Measurements from ENCODE around the gene POLDIP3. TPM values are rescaled to one million over a fixed set of nuclear protein-coding genes. Genes with fewer than 3 reads are reported as not detected.
A peak's percentile ranks its signal among the peaks of the same experiment; 100 is the strongest.
"Not testable (repeated sequence)": the region's sequence is repeated elsewhere in the genome, so short reads cannot be mapped to it uniquely, and the experiment has no call there.

The POLDIP3 gene
- polyA plus RNA-seq, 3 donors: 27.4 to 32.6 (median 30.0) TPM

DNA sequence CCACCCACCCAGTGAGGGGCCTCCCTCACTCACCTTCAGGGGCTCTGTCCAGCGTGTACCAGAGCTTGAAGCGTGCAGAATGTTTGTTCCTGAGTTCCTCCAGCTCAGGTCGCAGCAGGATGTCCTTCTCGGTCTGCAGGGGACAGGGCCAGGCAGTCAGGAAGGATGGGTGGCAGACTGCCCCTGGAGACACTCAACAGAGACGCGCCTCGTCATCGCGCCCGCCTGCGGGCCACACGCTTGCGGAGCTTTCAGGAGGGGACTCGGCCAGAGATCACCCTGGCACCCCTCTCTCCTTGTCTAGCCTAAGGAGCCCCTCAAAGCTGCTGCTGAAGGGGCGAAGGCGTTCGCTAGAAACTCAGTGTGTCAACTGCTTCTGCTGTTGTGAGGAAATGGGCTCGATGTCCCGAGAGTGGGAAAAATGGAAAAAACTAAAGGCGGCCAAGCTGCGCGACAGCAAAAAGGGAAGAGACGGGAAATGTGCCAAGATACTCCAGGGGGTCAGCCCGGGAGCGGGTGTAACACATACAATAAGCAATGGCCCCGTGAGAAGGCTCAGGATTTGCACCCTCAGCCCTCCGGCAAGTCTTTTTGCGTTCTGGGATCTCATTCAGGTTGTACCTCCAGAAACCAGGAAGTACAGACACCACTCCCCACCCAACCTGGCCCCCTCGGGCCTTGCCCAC is 9.2 kb upstream of the POLDIP3 start:
- no peak overlapping the region for H3K27ac ChIP-seq (ENCODE audit: low read depth, low read length)

GRCh38 chr22:42623301-42623751 is 8.6 kb upstream of the POLDIP3 start:
- H3K27ac ChIP-seq (ENCODE audit: low read depth, low read length): no peak overlapping the region
- 63 to 81% (median 71%) methylated on average over 18 of the region's 18 CpGs for WGBS, 3 donors

More for the DNA sequence above, 9.2 kb upstream of the POLDIP3 start:
- 59 to 81% (median 66%) methylated on average over 29 of the region's 29 CpGs for WGBS, 3 donors

DNA sequence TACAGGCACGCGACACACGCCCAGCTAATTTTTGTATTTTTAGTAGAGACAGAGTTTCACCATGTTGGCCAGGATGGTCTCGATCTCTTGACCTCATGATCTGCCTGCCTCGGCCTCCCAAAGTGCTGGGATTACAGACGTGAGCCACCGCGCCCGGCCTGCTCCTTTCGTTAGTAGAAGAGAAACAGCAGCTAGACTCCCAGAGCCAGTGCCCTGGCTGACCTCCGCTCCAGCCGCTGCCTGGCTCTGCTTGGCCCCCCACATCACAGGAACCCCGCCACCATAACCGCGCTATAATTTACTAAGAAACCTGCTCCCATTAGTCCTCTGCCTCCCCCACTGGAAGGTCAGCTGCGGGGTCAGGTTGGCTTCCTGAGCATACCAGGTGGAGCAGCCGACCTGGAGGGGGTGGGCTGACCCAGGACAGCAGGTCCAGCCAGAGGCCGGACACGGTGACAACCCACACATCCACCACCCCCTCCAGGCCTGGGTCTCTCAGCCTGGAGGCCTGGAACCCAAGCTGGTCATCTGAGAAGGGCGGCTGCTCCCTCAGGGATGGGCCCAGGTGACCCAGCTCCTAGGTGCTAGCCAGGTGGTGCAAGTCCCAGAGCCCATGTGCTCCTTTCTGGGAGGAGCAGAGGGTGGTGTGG is 7.5 kb upstream of the POLDIP3 start:
- no peak overlapping the region for H3K27ac ChIP-seq (ENCODE audit: low read depth, low read length)
- 85 to 91% (median 88%) methylated on average over 17 to 20 of the region's 20 CpGs for WGBS, 3 donors

GRCh38 chr22:42621505-42622002 is 6.9 kb upstream of the POLDIP3 start:
- no peak overlapping the region for H3K27ac ChIP-seq (ENCODE audit: low read depth, low read length)
- 44 to 49% (median 49%) methylated on average over 11 of the region's 11 CpGs for WGBS, 3 donors

DNA sequence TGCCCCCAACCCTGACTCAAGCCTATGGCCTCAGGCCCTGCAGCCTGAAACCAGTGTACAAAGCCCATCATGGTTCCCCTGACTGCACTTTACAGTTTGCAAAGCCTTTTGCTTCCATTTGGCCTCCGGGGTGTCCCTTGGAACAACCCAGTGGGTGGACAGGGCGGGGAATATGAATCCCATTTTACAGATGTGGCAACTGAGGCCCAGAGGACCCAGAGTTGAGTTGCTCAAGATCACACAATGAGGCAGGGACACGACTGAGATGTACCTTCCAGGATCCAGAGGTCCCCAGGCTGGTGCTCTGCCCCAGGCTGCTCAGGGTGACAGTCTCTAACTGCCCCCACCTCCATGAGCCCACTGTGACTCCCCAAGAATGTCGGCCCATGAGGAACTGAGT is 5.4 kb upstream of the POLDIP3 start:
- no peak overlapping the region for H3K27ac ChIP-seq (ENCODE audit: low read depth, low read length)
- 91 to 94% (median 93%) methylated on average over 4 of the region's 4 CpGs for WGBS, 3 donors

- WGBS, 3 donors: 91 to 94% (median 92%) methylated on average over 34 to 35 of the region's 35 CpGs
These were observed 4.8 kb upstream of the POLDIP3 start for GRCh38 chr22:42619261-42620063.

GRCh38 chr22:42617155-42617983 is 2.7 kb upstream of the POLDIP3 start:
- H3K27ac ChIP-seq (ENCODE audit: low read depth, low read length): peak overlapping the region; percentile 13
- WGBS, 3 donors: 54 to 70% (median 59%) methylated on average over 20 of the region's 20 CpGs

More at GRCh38 chr22:42619261-42620063, 4.8 kb upstream of the POLDIP3 start:
- H3K27ac ChIP-seq (ENCODE audit: low read depth, low read length): peak overlapping the region; percentile 32

- 6 to 20% (median 8%) methylated on average over 13 of the region's 13 CpGs for WGBS, 3 donors
- peak overlapping the region; percentile 86 for H3K27ac ChIP-seq (ENCODE audit: low read depth, low read length)
These were observed 1.1 kb upstream of the POLDIP3 start for GRCh38 chr22:42615860-42616175.

GRCh38 chr22:42615092-42615859 is 593 bp upstream of the POLDIP3 start:
- peak overlapping the region; percentile 86 for H3K27ac ChIP-seq (ENCODE audit: low read depth, low read length)
- 0 to 1% (median 0%) methylated on average over 35 of the region's 35 CpGs for WGBS, 3 donors

DNA sequence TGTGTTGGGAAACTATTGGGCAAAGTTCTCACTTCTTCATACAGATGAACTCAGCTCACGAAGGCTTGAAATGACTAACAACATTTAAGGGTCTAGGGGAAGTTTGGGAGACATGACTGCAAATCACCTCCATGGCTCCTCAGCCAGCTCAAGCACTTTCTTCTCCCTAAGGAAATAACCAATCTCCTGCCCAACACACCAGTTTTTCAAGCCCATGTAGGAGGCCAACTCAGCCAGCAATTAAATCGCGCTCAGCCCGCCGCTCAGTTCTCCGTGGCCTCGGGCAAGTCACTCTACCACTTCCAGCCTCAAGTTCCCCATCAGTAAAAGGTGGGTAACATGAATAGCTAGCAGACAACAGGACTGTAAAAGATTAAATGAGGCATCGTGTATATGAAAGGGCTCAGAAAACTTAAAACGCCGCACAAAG is 796 bp downstream of the POLDIP3 start:
- WGBS, 3 donors: 0 to 1% (median 1%) methylated on average over 10 of the region's 10 CpGs
- H3K27ac ChIP-seq (ENCODE audit: low read depth, low read length): no peak overlapping the region

- H3K27ac ChIP-seq (ENCODE audit: low read depth, low read length): no peak overlapping the region
These were observed 2.3 kb downstream of the POLDIP3 start for GRCh38 chr22:42612336-42612735.

GRCh38 chr22:42611051-42611450 is 3.6 kb downstream of the POLDIP3 start:
- WGBS, 3 donors: 68 to 96% (median 86%) methylated on average over 1 of the region's 1 CpG
- no peak overlapping the region for H3K27ac ChIP-seq (ENCODE audit: low read depth, low read length)

More at GRCh38 chr22:42612336-42612735, 2.3 kb downstream of the POLDIP3 start:
- WGBS, 3 donors: 61 to 85% (median 84%) methylated on average over 11 of the region's 11 CpGs

GRCh38 chr22:42610186-42610585 is 4.5 kb downstream of the POLDIP3 start:
- 40 to 47% (median 41%) methylated on average over 5 of the region's 5 CpGs for WGBS, 3 donors
- H3K27ac ChIP-seq (ENCODE audit: low read depth, low read length): no peak overlapping the region

GRCh38 chr22:42608823-42609361 is 5.8 kb downstream of the POLDIP3 start:
- no peak overlapping the region for H3K27ac ChIP-seq (ENCODE audit: low read depth, low read length)
- 62 to 67% (median 63%) methylated on average over 11 of the region's 11 CpGs for WGBS, 3 donors

DNA sequence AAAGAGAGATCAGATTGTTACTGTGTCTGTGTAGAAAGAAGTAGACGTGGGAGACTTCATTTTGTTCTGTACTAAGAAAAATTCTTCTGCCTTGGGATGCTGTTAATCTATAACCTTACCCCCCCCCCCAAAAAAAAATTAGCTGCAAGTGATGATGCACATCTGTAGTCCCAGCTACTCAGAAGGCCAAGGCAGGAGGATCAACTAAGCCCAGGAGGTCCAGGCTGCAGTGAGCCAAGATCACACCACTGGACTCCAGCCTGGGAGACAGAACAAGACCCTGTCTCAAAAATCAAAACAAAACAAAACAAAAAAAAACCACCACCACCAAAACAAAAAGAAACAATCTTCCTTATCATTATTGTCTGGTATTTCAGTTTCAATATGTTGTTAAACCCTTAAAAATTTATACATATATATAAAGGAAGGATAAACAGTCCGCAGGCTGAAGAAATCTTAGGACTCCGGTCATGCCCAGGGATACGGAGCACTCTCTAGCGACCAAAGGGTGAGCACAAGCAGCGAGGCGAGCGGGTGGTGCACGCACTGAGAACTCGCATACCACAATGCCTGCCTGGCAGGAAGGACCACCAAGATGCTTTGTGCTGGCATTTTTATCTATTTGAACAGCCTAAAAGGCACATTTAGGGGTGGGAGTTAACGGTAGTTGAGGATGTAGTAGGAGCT is 6.4 kb downstream of the POLDIP3 start:
- WGBS, 3 donors: 84 to 85% (median 85%) methylated on average over 11 of the region's 11 CpGs
- H3K27ac ChIP-seq (ENCODE audit: low read depth, low read length): no peak overlapping the region

- not testable (repeated sequence) for H3K27ac ChIP-seq (ENCODE audit: low read depth, low read length)
- 93 to 95% (median 95%) methylated on average over 23 to 31 of the region's 31 CpGs for WGBS, 3 donors
These were observed 7.0 kb downstream of the POLDIP3 start for GRCh38 chr22:42607641-42608040.

DNA sequence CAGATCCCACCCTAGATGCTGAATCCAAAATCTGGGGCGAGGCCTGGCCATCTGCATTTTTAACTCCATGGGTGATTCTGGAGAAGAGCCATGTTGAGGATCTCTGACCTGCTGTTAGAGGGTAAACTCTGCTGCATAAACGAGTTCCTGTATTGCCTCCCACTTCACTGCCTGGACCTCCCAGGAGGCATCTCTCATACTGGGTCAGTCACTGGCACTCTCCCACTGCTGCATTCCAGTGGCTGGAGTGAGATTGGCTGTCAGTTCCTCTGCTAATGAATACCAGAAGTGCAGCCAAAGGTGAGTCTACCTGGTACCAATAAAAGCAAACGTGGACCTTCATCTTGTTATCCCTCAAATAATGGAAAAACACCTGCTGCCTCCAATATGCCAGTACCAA is 10.3 kb downstream of the POLDIP3 start:
- WGBS, 3 donors: 45 to 68% (median 57%) methylated on average over 3 of the region's 3 CpGs
- no peak overlapping the region for H3K27ac ChIP-seq (ENCODE audit: low read depth, low read length)

Measured in adipose tissue (tissue), 3 donors.